Measurements from ENCODE around the gene TRAF5.
A peak's percentile ranks its signal among the peaks of the same experiment; 100 is the strongest.
"Not testable (repeated sequence)": the region's sequence is repeated elsewhere in the genome, so short reads cannot be mapped to it uniquely, and the experiment has no call there.

Gene TRAF5

GRCh38 chr1:211326528-211327345 is at the start of gene TRAF5:
Gene TRAF5, plus strand, starts transcription at chr1:211326833. Its CDS starts 26,407 bp downstream, at chr1:211353240.
- DNase-seq (ENCODE audit: low read depth in 2 of 2), result peak; percentile 39 to 46

DNA sequence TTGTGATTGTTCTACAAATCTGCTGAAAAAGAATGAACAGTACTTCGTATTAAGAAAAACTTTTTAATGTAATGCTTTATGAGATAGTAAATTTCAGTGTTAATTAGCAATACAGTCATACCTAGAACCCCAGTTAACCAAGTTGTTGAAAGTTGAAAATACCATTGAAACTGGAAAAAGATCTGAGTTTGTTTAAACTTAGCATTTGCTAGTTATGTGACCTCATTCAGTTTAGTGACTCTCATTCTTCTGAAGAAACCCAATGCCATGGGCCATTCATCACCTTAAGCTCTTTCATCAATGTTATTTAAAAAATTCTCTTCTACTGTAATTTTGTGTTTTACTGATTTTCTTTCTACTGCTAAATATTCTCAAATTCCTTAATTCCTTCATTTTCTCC is 47.3 kb upstream of the TRAF5 start:
- DNase-seq (ENCODE audit: low read depth in 2 of 2), result no peak

DNA sequence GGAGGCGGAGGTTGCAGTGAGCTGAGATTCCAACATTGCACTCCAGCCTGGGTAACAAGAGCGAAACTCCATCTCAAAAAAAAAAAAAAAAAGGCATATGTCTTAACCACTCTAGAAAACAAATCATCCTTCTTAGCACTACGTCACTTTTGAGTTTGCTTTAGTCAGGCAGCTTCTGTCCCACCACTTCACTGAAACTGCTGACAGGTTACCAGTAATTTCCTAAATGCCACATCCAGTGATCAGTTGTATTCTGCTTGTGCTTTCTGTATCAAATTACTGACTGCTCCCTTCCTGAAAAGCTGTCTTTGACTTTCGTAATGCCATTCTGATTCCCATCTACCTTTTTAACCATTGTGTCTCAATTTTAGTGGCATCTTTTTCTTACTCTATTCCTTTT is 45.7 kb upstream of the TRAF5 start:
- DNase-seq (ENCODE audit: low read depth in 2 of 2), result no peak

DNA sequence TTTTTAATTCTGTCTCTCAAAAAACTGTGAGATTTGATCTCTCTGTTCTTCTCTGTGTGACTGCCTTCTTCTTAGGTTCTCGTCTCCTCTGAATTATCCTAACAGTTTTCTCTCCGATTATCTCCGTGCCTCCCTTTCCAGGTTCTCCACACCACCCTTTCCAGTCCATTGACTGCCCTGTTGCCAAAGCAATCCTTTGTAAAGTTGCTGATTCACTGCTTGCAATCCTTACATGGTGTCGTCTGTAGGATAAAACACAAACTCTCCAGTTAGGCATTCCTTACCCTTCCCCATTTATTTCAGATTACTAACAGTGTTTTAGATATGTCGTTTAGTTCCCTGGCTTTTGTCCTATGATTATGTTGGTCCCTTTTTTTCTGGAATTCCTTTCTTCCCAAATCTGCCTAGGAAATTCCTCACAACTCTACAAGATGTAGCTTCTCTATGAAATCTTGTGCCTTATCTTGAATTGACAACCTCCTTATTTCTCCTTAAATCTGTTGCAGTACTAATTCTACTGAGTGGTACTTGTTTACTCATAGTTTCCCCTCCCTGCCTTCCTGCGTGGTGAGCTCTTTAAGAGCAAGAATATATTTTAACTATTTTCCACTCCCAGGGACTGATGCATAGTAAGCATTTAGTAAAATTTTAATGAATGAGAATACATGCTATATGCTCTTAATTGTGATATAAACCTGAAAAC is 45.2 kb upstream of the TRAF5 start:
- no peak for DNase-seq (ENCODE audit: low read depth in 2 of 2)

DNA sequence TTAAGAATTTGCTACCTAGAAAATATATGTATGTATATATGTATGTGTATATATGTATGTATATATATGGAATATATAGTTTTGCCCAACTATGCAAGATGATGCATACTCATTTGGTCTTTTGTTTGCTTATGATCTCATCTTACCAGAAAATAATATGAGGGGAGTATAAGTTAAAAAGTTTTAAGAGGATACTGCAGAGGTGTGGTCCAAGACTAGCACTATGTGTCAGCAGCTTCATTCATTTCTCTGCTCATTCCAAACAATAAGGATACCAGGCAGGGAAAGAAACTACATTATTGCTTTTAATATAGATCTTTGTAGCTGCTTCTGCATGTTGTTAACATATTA is 44.6 kb upstream of the TRAF5 start:
- no peak for DNase-seq (ENCODE audit: low read depth in 2 of 2)

DNA sequence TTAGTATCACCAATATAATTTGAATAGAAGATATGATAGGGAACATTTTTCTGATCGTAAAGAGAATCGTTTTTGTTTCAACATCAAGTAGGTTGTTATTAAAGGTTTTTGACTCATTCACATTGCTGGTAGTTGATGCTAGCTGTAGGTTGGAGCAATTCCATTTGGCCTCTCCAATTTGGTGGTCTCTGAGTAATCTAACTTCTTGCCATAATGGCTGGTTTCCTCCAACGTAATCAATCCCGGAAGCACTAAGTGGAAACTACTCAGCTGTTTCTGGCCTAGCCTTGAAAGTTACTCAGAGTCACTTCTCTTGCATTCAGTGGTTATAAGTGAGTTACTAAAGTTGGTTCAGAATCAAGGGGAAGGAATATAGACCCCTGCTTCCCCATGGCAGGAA is 41.4 kb upstream of the TRAF5 start:
- no peak for DNase-seq (ENCODE audit: low read depth in 2 of 2)

DNA sequence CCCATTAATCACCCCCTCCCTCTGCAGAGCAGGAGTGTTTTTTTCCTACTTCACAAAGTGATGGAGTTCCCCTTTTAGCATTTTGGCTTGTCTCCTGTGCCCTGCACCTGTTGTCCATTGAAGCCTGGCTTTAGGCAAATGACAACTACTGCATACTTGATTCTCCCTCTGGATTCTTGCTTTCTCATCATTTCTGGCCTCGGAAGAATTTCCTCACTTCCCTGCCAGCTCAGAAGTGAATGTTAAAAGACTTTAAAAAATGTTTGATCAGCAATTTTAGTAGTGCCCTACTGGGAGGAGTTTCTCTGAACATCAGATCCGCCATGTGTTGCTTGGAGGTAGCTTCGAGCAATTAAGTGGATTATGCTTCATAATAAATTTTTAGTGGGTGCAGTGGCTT is 39.4 kb upstream of the TRAF5 start:
- DNase-seq (ENCODE audit: low read depth in 2 of 2), result no peak

GRCh38 chr1:211292411-211292810 is 34.2 kb upstream of the TRAF5 start:
- no peak for DNase-seq (ENCODE audit: low read depth in 2 of 2)

GRCh38 chr1:211296396-211296795 is 30.2 kb upstream of the TRAF5 start:
- no peak for DNase-seq (ENCODE audit: low read depth in 2 of 2)

- DNase-seq (ENCODE audit: low read depth in 2 of 2), result peak in 1 of 2 donors; percentile 36
These were observed 21.6 kb upstream of the TRAF5 start for GRCh38 chr1:211305044-211305443.

DNA sequence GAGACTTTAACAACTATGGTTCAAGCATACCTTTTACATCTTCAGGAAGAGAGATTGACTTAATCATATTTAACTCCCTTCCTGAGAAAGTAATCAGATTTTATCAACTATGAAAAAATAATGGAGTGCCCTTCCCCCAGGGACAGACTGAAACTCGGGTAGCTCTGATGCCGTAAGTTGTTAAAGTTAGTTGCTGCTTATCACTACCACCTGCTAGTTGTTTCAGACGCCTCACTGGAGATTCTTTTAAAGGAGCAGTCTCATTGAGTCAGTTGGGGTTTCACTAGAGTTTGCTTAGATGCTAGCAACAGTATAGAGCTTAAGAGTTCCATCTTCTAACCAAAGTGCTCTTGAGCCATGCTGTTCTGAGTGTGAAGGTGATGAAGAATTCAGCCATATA is 17.0 kb upstream of the TRAF5 start:
- DNase-seq (ENCODE audit: low read depth in 2 of 2), result no peak

DNA sequence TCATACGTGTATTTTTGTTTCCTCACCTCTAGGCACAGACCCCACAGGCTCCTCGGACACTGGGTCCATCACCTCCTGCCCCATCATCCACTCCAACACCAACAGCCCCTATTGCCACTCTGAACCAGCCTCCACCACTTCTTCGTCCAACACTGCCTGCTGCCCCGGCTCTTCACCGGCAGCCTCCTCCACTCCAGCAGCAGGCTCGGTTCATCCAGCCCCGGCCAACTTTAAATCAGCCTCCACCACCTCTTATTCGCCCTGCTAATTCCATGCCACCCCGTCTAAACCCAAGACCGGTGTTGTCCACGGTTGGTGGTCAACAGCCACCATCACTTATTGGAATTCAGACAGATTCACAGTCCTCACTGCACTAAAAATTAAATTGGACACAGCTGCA is 13.2 kb upstream of the TRAF5 start:
- DNase-seq (ENCODE audit: low read depth in 2 of 2), result no peak

DNA sequence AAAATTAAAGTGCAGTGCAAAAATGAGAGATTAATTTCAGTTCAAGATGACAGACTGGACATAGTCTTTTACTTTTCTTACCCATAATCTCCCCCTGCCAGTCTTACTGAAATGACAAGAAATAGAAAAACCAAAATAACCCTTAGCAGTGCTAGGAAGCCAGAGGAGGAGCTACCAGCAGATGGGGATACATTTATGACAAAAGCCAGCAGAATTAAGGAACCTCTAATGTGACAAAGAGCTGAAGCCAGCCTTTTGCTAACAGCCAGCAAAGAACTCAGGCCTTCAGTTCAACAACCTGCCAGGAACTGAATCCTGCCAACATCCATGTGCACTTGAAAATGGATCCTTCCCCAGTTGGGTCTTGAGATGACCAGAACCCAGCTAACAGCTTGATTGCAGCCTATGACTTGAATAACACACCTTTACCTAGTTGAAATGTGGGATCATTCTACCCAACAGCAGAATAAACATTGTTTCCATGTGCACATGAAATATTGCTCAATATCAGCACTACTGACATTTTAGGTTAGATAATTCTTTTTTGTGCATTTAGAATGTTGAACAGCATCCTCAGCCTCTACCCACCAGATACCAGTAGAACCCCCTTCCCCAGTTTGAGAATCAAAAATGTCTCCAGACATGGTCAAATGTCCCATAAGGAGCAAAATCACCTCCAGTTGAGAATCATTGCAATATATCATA is 7.9 kb upstream of the TRAF5 start:
- DNase-seq (ENCODE audit: low read depth in 2 of 2), result no peak

DNA sequence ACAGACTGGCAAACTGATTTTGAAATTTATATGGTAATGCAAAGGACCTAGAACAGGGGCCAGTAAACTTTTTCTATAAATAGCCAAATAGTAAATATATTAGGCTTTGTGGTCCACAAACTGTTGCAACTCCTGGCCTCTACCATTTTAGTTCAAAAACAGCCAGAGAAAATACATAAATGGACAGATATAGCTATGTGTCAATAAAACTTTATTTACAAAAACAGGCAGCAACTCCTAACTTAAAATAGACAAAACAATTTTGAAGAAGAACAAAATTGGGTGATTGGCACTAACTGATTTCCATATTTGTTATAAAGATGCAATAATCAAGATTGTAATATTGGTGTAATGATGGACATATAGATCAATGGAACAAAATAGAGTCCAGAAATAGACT is 6.7 kb upstream of the TRAF5 start:
- DNase-seq (ENCODE audit: low read depth in 2 of 2), result no peak

DNA sequence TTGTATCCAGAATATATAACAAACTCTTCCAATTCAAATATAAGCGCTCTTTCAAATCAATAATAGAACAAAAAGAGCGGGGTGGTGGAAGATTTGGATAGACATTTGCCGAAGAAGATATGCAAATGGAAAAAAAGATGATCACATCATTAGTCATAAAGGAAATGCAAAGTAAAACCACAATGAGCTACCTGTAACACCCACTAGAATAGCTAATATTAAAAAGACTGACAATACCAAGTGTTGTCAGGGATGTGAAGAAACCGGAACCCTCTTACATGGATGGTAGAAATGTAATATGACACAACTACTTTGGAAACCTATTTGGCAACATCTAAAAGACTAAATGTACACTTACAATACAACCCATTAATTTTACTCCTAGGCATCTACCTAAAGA is 5.7 kb upstream of the TRAF5 start:
- DNase-seq (ENCODE audit: low read depth in 2 of 2), result no peak

GRCh38 chr1:211321646-211322045 is 5.0 kb upstream of the TRAF5 start:
- not testable (repeated sequence) for DNase-seq (ENCODE audit: low read depth in 2 of 2)

DNA sequence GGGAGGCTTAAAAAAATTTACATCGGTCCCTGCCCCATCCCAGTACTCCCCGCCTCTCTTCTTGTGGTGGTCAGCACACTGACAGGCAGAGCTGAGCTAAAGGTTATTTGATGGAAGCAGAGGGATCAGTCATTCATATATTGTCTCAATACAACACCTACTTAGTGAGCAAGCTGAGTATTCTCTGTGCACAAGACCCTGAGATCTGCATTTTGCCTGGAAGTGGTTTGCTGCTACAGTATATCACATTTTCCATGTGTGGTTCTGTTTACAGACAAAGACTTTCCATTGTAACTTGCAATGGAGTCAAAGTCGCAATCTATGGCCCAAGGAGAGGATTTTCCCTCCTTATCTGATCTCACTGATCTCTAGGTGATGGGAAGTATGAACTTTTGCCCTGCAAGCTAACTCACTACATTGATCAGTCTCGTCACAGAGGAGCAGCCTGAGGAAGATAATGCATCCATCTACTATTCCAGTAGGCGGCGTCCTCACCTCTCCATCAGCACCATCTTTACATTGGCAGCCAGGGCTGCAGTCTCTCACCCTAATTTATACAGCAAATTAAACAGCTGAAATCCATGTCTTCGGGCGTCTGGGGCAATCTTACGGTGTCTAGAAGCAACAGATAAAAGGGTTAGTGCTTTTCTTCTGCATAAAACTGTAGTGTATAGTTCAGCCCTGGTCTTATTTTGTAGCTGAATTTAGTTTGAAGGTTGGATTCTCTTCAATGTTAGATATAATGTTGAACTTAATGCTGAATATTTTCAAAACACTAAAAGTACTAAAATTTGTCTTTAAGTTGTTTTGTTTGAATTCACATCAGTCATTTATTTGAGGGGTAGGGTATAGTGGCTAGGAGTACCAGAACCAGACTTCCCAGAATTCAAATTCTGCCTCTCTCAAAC is 3.2 kb upstream of the TRAF5 start:
- peak; percentile 45 to 59 for DNase-seq (ENCODE audit: low read depth in 2 of 2)

- no peak for DNase-seq (ENCODE audit: low read depth in 2 of 2)
These were observed 1.4 kb upstream of the TRAF5 start for GRCh38 chr1:211324992-211325775.

- no peak for DNase-seq (ENCODE audit: low read depth in 2 of 2)
These were observed 499 bp upstream of the TRAF5 start for GRCh38 chr1:211326140-211326527.

DNA sequence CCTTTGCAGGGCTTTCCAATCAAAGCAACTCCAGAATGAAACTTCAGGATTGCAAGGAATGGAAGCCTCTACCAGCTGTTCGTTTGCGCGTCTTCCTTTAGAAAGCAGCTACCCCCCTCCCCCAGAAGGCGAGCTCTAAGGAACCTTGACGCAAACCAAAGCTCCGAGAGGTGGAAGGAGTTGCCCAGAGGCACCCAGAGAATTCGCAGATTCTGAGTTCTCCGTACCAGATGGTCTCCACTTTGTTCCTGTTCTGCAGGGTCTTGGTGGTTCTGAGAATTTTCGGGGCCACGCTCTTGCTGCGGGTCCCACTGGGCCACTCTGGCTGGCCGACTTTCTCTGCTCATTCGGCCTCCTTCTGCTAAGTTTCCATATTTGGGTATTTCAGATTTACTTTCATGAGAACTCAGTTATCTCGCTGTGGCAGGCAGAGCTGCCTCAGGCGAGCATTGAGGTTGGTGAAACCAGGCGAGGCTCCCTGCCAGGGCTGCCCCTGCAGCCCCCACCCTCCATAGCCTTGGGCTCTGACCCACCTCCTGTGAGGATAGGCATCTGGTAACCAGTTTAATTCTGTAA is 801 bp downstream of the TRAF5 start:
- peak in 1 of 2 donors; percentile 25 for DNase-seq (ENCODE audit: low read depth in 2 of 2)
